Hematopoietic multipotent progenitor cell treated with erythropoietin and hydrocortisone succinate and interleukin-3 and kit ligand, for 6 days (in vitro differentiated cells): ENCODE measurements around the gene PISD.

ENCODE experiments used
- DNase-seq: peaks from one replicate; pipeline ENCODE4 v3.0.0-alpha.2; 2015

Gene PISD

GRCh38 chr22:31625257-31625640, 36.8 kb downstream of the PISD start:
- no peak for DNase-seq

- no peak for DNase-seq
Observed at GRCh38 chr22:31623592-31624304, 38.3 kb downstream of the PISD start.

GRCh38 chr22:31622980-31623379, 39.0 kb downstream of the PISD start:
- no peak for DNase-seq

GRCh38 chr22:31621507-31622124, 40.4 kb downstream of the PISD start:
- DNase-seq: no peak

- DNase-seq: no peak
Observed at GRCh38 chr22:31620756-31621480, 41.1 kb downstream of the PISD start.

- no peak for DNase-seq
Observed at GRCh38 chr22:31619611-31620300, 42.3 kb downstream of the PISD start.

GRCh38 chr22:31618471-31619176, 43.4 kb downstream of the PISD start:
- no peak for DNase-seq

GRCh38 chr22:31618057-31618456, 44.0 kb downstream of the PISD start:
- no peak for DNase-seq

GRCh38 chr22:31616315-31616980, 45.6 kb downstream of the PISD start:
- DNase-seq: no peak

- no peak for DNase-seq
Observed at GRCh38 chr22:31615940-31616314, 46.1 kb downstream of the PISD start.

- no peak for DNase-seq
Observed at GRCh38 chr22:31615491-31615860, 46.5 kb downstream of the PISD start.

- no peak for DNase-seq
Observed at GRCh38 chr22:31614781-31615490, 47.1 kb downstream of the PISD start.

GRCh38 chr22:31613904-31614296, 48.1 kb downstream of the PISD start:
- DNase-seq: no peak

GRCh38 chr22:31613286-31613903, 48.6 kb downstream of the PISD start:
- DNase-seq: no peak

- no peak for DNase-seq
Observed at GRCh38 chr22:31612891-31613285, 49.1 kb downstream of the PISD start.

- no peak for DNase-seq
Observed at GRCh38 chr22:31611061-31611760, 50.8 kb downstream of the PISD start.

- no peak for DNase-seq
Observed at GRCh38 chr22:31610611-31611010, 51.4 kb downstream of the PISD start.

- DNase-seq: no peak
Observed at GRCh38 chr22:31609716-31610115, 52.3 kb downstream of the PISD start.

- DNase-seq: no peak
Observed at GRCh38 chr22:31607696-31608095, 54.3 kb downstream of the PISD start.

GRCh38 chr22:31605851-31606585, 56.0 kb downstream of the PISD start:
- DNase-seq: no peak
